ENCODE results near the gene AHSG.
A peak's percentile ranks its signal among the peaks of the same experiment; 100 is the strongest.
"Not testable (repeated sequence)": the region's sequence is repeated elsewhere in the genome, so short reads cannot be mapped to it uniquely, and the experiment has no call there.

The AHSG gene

DNA sequence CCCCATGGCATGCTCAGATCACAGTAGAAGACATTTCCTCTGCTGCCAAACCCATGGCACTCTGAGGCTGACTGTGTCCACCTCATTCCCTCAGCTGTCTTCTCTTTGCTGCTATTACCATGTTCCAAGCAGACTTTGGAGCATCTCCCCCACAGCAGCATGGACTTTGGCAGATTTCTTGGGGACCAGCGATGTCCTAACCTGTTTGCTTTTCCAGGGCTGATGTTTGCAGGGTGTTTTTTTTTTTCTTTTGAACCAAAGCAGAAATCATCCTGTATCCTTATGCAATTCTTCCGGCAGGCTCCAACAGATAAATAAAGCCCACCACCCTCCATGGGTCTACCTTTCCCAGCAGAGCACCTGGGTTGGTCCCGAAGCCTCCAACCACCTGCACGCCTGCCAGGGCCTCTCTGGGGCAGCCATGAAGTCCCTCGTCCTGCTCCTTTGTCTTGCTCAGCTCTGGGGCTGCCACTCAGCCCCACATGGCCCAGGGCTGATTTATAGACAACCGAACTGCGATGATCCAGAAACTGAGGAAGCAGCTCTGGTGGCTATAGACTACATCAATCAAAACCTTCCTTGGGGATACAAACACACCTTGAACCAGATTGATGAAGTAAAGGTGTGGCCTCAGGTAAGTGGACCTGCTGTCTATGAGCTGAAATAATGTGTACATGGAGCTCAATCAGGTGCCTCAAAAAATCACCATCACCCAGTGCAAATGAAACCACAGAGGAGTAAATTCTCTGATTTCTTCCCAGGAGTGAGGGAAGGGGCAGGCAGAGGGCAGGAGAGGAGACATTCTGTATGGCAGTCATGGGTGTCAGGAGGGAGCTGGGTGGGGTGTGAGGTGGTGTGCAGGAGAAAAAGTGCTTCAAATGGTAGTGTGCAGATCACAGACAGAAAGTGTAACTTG lies at the start of gene AHSG:
Gene AHSG, plus strand, starts transcription at position 340 of the 916 bp plus-strand sequence. Its CDS starts 82 bp downstream, at position 422.
- DNase-seq, result no peak

GRCh38 chr3:186564586-186564985 lies 48.3 kb upstream of the AHSG start:
- no peak for DNase-seq

GRCh38 chr3:186566772-186567071 lies 46.1 kb upstream of the AHSG start:
- no peak for DNase-seq

GRCh38 chr3:186567072-186567921 lies 45.6 kb upstream of the AHSG start, which contains the start of gene TBCCD1:
TSS of gene TBCCD1 (minus strand) at chr3:186567339. CDS start at chr3:186564329, 3,010 bp downstream.
- DNase-seq, result peak; percentile 67 to 91

GRCh38 chr3:186569361-186569760 lies 43.5 kb upstream of the AHSG start:
- not testable (repeated sequence) for DNase-seq

DNA sequence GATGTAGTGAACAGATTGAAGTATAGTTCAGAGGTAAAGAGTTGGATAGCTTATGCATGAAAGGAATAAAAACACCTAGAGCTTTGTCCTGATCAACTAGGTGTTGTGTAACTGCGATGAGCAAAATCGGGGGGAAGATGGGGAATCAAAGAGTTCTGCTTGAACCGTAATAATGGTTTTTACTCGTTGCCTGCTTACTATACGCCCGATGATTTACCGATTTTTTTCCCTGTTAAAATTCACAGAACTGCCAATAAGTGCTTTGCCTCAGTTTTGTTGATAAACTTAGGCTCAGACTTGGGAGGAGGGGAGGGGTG lies 43.1 kb upstream of the AHSG start:
- no peak for DNase-seq

GRCh38 chr3:186570096-186570940 lies 42.5 kb upstream of the AHSG start, which contains the start of gene DNAJB11:
TSS of gene DNAJB11 (plus strand) at chr3:186570720. CDS start at chr3:186570898, 178 bp downstream.
- DNase-seq, result peak; percentile 75 to 99

DNA sequence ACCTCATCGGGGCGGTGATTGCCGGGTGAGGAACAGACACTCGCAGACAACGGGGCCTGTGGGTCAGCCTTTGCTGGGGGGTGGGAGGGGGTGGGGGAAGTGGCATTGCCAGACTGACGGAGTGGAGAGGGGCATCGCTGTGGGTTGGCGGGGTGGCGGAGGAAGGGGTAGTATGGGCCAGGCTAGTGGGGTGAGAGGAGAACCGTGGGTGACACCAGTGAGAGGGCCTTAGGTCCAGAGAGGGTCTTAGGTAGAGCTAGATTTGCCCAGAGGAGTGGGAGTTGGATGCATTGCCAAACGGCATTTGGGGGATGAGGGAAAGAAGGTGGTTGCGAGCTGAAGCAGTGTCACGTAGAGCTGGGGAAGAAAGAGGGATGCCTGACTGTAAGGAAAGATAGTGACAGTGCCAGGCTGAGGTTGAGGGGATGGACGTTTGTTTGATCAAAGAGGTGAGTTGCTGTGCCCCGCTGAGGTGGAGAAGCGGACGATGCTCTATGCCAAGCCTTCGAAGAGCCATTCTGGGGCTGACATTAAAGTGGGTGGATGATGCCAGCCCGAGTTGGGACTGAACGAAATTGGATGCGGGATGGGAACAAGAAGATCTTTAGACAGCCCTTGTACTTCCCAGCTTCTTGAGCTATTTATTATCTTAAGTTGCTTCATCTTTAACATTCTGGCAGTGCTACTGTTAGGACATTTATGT lies 41.8 kb upstream of the AHSG start:
- DNase-seq, result no peak

DNA sequence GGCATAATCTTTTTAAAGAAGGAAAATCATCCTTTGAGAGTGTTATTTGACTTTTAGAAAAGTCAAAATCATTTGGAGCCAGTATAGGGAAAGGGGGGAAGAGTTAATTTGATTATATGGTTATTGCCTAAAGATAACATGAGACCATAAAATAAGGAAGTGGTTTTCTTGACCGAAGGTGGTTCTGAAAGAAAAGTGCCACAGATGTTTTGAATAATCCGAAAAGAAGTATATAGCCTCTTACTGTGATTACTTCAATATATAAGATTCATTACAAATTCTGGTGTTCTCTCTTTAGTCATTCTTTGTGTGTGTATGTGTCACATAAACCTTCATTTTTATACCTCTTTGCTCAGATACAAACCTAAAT lies 41.2 kb upstream of the AHSG start:
- DNase-seq, result no peak

- DNase-seq, result no peak
These were observed 35.3 kb upstream of the AHSG start for GRCh38 chr3:186577521-186577920.

DNA sequence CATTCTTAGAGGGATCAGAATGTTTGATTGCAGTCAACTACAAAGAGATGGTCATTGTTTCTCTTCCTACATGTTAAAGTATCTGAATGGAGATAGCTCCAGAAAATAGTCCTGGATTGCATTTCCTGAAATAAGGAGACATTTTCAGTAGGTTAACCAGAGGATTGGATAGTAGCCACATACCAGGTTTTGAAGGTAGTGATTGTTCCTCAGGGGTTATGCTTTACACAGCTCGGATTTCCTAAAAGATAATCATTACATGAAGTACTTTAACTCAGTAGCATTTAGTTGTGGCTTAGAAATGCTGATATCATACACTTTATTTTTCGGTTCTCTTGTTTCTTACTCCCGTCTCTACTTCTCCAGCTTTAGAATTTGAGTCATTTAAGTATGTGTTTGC lies 32.1 kb upstream of the AHSG start:
- DNase-seq, result no peak

DNA sequence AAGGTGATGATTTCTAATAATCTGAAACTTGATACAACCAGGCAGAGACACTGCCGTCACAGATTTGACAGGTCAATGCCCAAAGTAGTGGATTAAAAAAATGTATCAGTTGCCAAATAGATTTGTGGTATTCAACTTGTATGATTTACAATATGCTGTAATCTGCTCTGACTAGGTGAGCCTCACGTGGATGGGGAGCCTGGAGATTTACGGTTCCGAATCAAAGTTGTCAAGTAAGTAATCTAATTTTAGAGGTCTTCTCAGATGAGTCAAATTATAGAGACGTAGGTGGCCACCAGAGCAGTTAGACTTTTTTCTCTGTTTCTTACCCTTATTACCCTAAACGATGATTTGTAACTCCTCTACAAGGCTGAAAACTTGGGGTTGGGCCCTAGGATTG lies 30.3 kb upstream of the AHSG start:
- DNase-seq, result no peak

DNA sequence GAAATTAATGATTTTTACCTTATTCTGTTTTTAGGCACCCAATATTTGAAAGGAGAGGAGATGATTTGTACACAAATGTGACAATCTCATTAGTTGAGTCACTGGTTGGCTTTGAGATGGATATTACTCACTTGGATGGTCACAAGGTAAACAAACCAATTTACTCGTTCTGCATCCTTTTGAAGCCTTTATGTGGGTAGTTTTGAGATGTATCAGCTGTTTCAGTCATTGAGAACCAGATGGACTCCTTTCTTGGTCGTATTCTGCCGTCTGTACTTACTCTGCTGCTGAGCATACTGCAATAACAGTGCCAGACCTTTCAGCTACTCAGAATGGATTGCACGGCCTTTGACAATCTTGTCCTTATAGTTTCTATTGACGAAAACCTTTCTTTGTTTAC lies 29.0 kb upstream of the AHSG start:
- no peak for DNase-seq

- not testable (repeated sequence) for DNase-seq
These were observed 26.6 kb upstream of the AHSG start for GRCh38 chr3:186586245-186586644.

DNA sequence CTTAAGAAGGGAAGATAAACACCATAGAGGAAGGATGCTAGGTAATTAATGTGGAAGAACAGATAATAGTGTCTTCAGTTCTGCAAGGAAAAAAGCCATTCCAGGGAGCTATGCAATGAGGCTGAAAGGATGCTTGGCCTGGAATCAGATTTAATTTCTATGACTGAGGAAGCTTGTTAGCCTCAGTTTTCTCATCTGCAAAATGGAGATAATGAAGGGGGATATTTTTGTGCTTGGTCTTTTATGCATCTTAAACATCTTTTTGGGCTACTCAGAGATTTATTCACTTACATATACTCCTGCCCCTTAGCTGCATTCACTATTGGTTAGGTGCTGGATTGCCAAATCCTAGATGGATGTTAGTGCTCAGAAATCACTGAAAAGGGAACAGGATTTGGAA lies 25.7 kb upstream of the AHSG start:
- DNase-seq, result no peak

DNA sequence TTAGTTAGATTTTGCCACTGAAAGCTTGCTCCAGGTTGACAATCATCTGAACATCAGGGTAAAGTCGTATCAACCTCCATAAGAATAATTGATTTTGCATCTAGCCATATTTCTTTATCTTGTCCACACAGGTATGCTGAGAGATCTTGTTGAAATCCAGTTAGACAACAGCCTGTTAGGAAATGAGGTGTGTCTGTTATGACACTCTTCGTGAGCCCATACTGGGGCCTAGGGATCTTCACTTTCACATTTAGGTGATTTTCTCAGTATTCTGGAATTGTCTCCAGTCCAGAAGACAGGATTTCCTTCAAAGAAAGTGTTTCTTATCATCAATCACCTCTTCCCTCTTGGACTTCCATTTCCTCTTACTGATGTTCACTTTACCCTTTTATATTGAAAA lies 24.2 kb upstream of the AHSG start:
- no peak for DNase-seq

DNA sequence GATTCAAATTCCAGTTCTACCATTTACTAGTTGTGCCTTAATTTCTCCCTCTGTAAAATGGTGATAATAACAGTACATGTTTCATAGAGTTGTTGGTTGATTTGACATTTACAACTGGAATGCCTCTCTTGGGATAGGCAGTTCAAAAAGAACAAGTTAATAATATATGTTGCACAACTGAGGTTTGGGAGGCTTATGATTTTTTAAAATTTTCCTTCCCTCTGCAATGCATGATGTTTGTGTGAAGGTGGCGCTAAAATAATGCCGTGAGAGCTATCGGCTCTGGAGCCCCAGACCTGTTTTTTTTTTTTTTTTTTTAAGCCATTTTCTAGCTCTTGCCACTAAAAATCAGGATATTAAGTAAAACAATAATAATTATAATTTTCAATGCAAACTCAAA lies 23.7 kb upstream of the AHSG start:
- no peak for DNase-seq

DNA sequence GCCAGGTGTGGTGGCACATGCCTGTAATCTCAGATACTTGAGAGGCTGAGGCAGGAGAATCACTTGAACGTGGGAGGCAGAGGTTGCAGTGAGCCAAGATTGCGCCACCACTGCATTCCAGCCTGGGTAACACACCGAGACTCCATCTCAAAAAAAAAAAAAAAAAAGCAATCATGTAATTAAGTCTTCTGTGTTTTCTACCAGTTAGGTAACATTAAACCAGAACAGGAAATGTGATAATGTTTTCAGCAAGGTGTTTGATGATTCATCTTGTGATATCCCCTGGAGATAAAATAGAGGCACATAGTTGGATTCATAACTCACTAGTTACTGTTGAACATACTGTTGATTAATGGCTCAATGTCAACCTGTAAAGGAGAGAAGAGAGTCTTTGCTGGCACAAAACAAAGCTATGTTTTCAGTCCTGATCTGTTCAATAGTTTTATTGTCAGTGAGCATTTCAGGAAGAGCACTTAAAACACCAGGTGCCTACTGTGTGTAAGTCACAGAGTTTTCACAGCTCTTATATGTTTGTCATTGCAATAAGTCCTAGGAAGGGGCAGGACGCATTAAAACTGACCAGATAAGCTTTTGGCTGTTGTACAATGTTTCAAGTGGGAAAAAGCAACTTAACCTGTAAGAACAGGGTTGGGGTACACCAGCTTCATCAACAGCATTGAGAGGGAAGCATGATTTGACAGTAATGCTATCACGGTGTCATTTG lies 22.8 kb upstream of the AHSG start:
- no peak for DNase-seq

DNA sequence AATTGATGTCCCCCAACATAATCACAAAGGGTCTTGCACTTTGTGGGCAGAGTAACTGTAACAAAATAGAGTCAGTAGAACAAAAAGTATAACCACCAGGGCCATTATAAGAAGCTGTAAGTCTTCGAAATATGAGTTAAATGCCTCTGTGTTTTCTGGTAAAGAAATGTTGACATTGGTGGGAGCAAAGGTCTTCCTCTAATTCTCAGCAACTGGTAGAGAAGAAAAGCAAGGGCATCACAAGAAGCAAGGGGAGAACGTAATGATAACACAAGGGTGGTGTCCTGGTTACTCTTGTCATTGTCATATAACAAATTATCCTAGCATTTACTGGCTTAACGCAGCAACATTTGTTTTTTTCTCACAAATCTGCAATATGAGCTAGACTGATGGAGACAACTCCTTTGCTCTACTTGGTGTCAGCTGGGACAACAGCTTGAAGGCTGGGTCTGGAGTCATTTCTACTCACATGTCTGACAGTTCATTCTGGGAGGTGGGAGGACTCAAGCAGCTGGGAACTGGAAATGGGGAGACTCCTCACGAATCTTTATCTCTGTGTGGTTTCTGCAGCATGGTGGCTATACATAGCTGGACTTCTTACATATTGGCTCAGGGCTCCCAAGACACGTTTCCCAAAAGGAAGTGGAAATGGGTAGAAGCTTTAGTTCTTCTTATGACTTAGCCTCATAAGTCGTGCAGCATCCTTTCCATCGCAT lies 22.1 kb upstream of the AHSG start:
- no peak for DNase-seq

GRCh38 chr3:186592682-186593081 lies 20.2 kb upstream of the AHSG start:
- no peak for DNase-seq

DNA sequence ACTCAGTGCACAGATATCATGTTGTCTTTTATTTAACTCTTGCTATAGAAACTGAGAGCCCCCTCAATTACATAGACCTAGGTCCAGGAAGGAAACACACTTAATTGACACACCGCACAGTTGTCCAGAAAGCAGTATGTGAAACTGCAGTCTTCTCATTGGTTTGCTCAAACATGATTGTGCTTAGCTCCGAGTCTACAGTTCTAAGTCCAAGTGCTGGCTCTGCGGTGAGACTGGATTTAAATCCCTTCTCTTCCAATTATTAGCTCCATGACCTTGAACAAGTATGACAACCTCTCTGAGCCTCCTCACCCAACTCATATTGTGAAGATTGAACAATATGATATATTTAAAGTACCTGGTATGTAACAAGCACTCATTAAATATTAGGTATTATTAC lies 19.0 kb upstream of the AHSG start:
- DNase-seq, result no peak

Measured in bone marrow (tissue), 2 donors.